Neural cell (in vitro differentiated cells): ENCODE results near the gene MAPK14. TPM values are rescaled to one million over a fixed set of nuclear protein-coding genes. Genes with fewer than 3 reads are reported as not detected.

Source experiments
- H2AFZ ChIP-seq: fragments of 200-600, 300-800 bp; sonication (generic), shearing (Covaris generic); 2 replicates; pipeline ENCODE4 v1.6.0; 2014; ENCODE audit warnings: low read depth, mild to moderate bottlenecking, antibody characterized with exemption, low read length, moderate library complexity
- H3F3A ChIP-seq: fragments of 200-600 bp; shearing (Covaris generic); 2 replicates; pipeline ENCODE4 v1.6.1; 2016; ENCODE audit warnings: mild to moderate bottlenecking, moderate library complexity, mixed read lengths, antibody characterized with exemption, low read length; ENCODE audit not compliant: insufficient read depth, poor library complexity, severe bottlenecking
- H3K27ac ChIP-seq: fragments of 200-600, 300-800 bp; sonication (generic), shearing (Covaris generic); 2 replicates; pipeline ENCODE4 v1.5.1; 2014; ENCODE audit warnings: mild to moderate bottlenecking, low read length, moderate library complexity
- H3K27me3 ChIP-seq: fragments of 300-800, 200-600 bp; sonication (generic), shearing (Covaris generic); 2 replicates; pipeline ENCODE4 v1.6.0; 2014; ENCODE audit warnings: mild to moderate bottlenecking, low read depth, low read length, moderate library complexity; ENCODE audit not compliant: insufficient read depth
- H3K36me3 ChIP-seq: fragments of 300-800, 200-600 bp; sonication (generic), shearing (Covaris generic); 2 replicates; pipeline ENCODE4 v1.5.1; 2014; ENCODE audit warnings: mild to moderate bottlenecking, antibody characterized with exemption, low read length, moderate library complexity; ENCODE audit not compliant: insufficient read depth
- H3K4me2 ChIP-seq: fragments of 300-800, 200-600 bp; sonication (generic), shearing (Covaris generic); 2 replicates; pipeline ENCODE4 v1.6.0; 2014; ENCODE audit warnings: mild to moderate bottlenecking, low read length
- H3K4me3 ChIP-seq: fragments of 300-800, 200-600 bp; sonication (generic), shearing (Covaris generic); 2 replicates; pipeline ENCODE4 v1.5.1; 2014; ENCODE audit warnings: mild to moderate bottlenecking, low read length, moderate library complexity
- H3K79me2 ChIP-seq: fragments of 200-600 bp; shearing (Covaris generic); replicated peaks from 2 replicates; pipeline ENCODE4 v1.6.0; 2014; ENCODE audit warnings: mild to moderate bottlenecking, low read length, moderate library complexity; ENCODE audit not compliant: insufficient read depth
- H3K9ac ChIP-seq: fragments of 300-800, 200-600 bp; sonication (generic), shearing (Covaris generic); 2 replicates; pipeline ENCODE4 v1.6.1; 2016; ENCODE audit warnings: mild to moderate bottlenecking, low read length, mixed read lengths
- H3K9me2 ChIP-seq: fragments of 200-600 bp; shearing (Covaris generic); 2 replicates; pipeline ENCODE4 v1.6.1; 2016; ENCODE audit warnings: mild to moderate bottlenecking, low read length, mixed read lengths; ENCODE audit not compliant: insufficient read depth
- H3K9me3 ChIP-seq: fragments of 200-600, 300-800 bp; sonication (generic), shearing (Covaris generic); 2 replicates; pipeline ENCODE4 v1.6.1; 2016; ENCODE audit warnings: mild to moderate bottlenecking, mixed run types, low read length, moderate library complexity, mixed read lengths
- H4K20me1 ChIP-seq: fragments of 200-600 bp; shearing (Covaris generic); 2 replicates; pipeline ENCODE4 v1.6.1; 2016; ENCODE audit warnings: mild to moderate bottlenecking, mixed run types; ENCODE audit not compliant: insufficient read depth
- CTCF ChIP-seq: fragments of 450-650 bp; IDR thresholded peaks from 2 replicates; pipeline ENCODE4 v1.5.1; 2014; ENCODE audit warnings: antibody characterized with exemption, mild to moderate bottlenecking, moderate library complexity; ENCODE audit not compliant: poor library complexity, severe bottlenecking
- EP300 ChIP-seq: fragments of 450-650 bp; conservative IDR thresholded peaks from 2 replicates; pipeline ENCODE4 v1.6.1; 2014; ENCODE audit warnings: antibody characterized with exemption, mild to moderate bottlenecking, moderate library complexity; ENCODE audit not compliant: poor library complexity, severe bottlenecking
- EZH2 ChIP-seq: fragments of 200-600, 300-800 bp; shearing (Covaris generic), sonication (generic); IDR thresholded peaks from 2 replicates; pipeline ENCODE4 v1.6.1; 2014; ENCODE audit warnings: antibody characterized with exemption, low read length, borderline replicate concordance, mild to moderate bottlenecking; ENCODE audit not compliant: insufficient read depth, poor library complexity, severe bottlenecking
- MXI1 ChIP-seq: fragments of 450-650 bp; conservative IDR thresholded peaks from 2 replicates; pipeline ENCODE4 v1.6.1; 2014; ENCODE audit warnings: antibody characterized with exemption, mild to moderate bottlenecking; ENCODE audit not compliant: poor library complexity, severe bottlenecking
- POLR2AphosphoS5 ChIP-seq: IDR thresholded peaks from 2 replicates; pipeline ENCODE4 v1.6.1; 2012
- RAD21 ChIP-seq: fragments of 450-650 bp; conservative IDR thresholded peaks from 2 replicates; pipeline ENCODE4 v1.6.1; 2014; ENCODE audit warnings: antibody characterized with exemption, mild to moderate bottlenecking, moderate library complexity
- REST ChIP-seq: IDR thresholded peaks from 2 replicates; pipeline ENCODE4 v1.6.1; 2012; ENCODE audit warnings: borderline replicate concordance
- SMC3 ChIP-seq: fragments of 450-650 bp; conservative IDR thresholded peaks from 2 replicates; pipeline ENCODE4 v1.6.1; 2014; ENCODE audit warnings: antibody characterized with exemption, mild to moderate bottlenecking, moderate library complexity; ENCODE audit not compliant: poor library complexity
- TAF1 ChIP-seq: IDR thresholded peaks from 2 replicates; pipeline ENCODE4 v1.6.1; 2012; ENCODE audit warnings: low read depth
- polyA plus RNA-seq: library from polyadenylated mRNA; depleted of rRNA; stranded (reverse); fragments of >200 nt; gene quantifications from 2 replicates; pipeline ENCODE4 v1.2.3, GENCODE V29; 2014

The MAPK14 gene
- polyA plus RNA-seq, 1 donor from 2014 or later = 26.6 TPM

- TF ChIP-seq MXI1 (no peak), POLR2AphosphoS5 (no peak), SMC3 (no peak), REST (no peak), EP300 (no peak), EZH2 (no peak), RAD21 (no peak), CTCF (no peak), TAF1 (no peak)
- Histone ChIP-seq H3K4me2 (no peak overlapping the region), H3K27me3 (no peaks in the 10 kb centered on the region), H4K20me1 (no peaks in the 10 kb centered on the region), H2AFZ (no peak overlapping the region), H3K9me3 (no peaks in the 10 kb centered on the region), H3K27ac (no peak overlapping the region), H3K36me3 (peaks cover 4% of the 10 kb centered on the region), H3K9ac (no peak overlapping the region), H3K79me2 (peaks cover 32% of the 10 kb centered on the region), H3F3A (no peaks in the 10 kb centered on the region), H3K9me2 (no peaks in the 10 kb centered on the region), H3K4me3 (no peak overlapping the region)
Observed at GRCh38 chr6:36049582-36049981, 22.0 kb downstream of the MAPK14 start.

- H3K9me3 ChIP-seq = no peaks in the 10 kb centered on the region
- H3K27ac ChIP-seq = no peak overlapping the region
- peaks cover 4% of the 10 kb centered on the region for H3K36me3 ChIP-seq
- no peak overlapping the region for H3K4me3 ChIP-seq
- H3F3A ChIP-seq = no peaks in the 10 kb centered on the region
- H3K9ac ChIP-seq = no peak overlapping the region
- H2AFZ ChIP-seq = no peak overlapping the region
- peaks cover 27% of the 10 kb centered on the region for H3K79me2 ChIP-seq
- TF ChIP-seq TAF1 (no peak), RAD21 (no peak), MXI1 (no peak), SMC3 (no peak), EZH2 (no peak)
- no peaks in the 10 kb centered on the region for H3K27me3 ChIP-seq
- H4K20me1 ChIP-seq = no peaks in the 10 kb centered on the region
- no peaks in the 10 kb centered on the region for H3K9me2 ChIP-seq
- no peak overlapping the region for H3K4me2 ChIP-seq
Observed at GRCh38 chr6:36050305-36050704, 22.7 kb downstream of the MAPK14 start.
